GM11168 (cell line): ENCODE data around the gene LRP8.

Source experiments
- in situ Hi-C: fragments of 300-500 bp; cut with MboI; formaldehyde crosslinking; loops from one replicate; pipeline ENCODE4 v1.12.0; 2022; ENCODE audit warnings: low sequenced_read_pairs; ENCODE audit not compliant: unreplicated experiment

LRP8 gene

DNA sequence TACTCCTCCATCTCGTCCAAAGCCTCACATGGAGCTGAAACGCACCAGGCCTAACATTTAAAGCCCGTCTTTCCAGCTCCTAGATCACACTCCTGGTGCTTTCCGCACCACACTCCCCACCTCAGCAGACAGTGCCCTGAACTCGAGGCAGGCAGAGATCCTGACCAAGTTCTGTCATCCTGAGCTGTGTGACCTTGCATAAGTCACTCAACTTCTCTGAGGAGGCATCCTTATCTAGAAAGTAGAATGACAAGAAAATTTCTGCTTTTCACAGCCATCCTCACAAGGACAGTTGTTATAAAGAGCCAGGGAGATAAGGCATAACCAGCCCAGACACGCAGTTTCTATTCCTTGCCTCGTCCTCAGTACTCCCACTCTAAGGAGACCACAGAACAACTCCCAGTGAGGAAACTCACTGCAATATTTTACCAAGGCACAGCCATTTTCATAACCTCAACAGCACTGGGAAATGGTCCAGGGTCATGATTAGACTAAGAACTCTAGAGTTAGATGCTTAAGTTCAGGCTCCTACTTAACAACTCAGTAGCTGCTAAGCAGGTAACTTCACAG, 3.1 kb downstream of the LRP8 start:
- in situ Hi-C loops: no loop called here

GRCh38 chr1:53324321-53324720, 3.5 kb downstream of the LRP8 start:
- in situ Hi-C loops: no loop called here

DNA sequence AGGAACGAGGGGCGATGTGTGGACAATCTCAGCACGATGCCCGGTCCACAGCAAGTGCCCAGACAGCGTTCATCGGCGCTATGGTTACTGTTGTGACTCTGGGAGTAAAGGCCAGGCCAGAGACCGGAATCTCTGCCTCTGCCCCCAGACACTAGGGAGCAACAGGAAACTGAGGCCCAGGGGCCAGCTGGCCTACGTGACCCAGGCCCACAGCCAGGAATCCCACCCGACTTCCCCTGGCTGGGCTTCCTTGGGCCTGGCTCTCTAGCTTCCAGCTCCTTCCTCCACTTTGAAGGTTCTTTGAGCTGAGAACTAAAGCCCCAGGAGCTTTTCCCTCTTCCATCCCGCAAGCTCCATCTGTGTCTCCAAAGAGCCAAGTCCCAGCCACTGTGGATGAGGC, 4.6 kb downstream of the LRP8 start:
- in situ Hi-C loops: no loop called here

- in situ Hi-C loops: no loop called here
Measured at GRCh38 chr1:53321776-53322602, 5.9 kb downstream of the LRP8 start.

DNA sequence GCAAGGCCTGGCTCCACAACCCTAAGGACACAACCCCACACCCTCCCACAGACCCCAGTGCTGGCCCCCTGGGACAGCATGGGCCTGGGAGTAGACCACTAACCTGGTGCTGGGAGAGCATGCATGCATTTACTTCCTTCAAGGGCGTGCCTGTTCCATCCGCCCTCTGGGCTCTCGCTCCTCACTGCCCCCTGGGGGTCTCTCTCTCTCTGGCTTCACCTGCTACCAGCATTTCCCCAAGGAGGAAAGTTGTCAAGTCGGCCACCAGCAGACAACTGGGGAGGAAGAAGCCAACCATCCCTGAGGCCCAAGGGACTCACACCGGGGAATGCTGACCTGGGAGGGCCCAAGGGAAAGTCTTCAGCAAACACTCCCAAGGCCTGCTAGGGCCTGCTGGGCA, 6.5 kb downstream of the LRP8 start:
- in situ Hi-C loops: no loop called here

DNA sequence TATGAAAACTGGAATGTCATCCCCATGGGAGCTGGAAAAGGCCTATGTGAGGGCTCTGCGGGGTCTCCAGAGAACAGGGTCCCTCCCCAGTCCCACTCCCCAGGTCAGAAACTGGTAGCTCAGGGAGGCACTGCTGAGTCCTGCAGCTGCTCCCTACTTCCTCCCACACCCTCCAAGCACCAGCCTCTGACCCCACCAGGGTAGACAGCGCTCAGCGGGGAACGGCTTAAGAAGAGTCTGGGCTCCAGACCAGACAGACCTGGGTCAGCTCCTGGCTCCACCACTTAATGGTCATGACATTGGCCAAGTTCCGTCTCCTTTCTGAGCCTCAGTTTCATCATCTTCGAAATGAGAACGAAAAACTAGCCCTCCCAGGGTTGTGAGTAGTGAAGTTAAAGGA, 7.2 kb downstream of the LRP8 start:
- in situ Hi-C loops: no loop called here

GRCh38 chr1:53319296-53320101, 8.4 kb downstream of the LRP8 start:
- in situ Hi-C loops: no loop called here

DNA sequence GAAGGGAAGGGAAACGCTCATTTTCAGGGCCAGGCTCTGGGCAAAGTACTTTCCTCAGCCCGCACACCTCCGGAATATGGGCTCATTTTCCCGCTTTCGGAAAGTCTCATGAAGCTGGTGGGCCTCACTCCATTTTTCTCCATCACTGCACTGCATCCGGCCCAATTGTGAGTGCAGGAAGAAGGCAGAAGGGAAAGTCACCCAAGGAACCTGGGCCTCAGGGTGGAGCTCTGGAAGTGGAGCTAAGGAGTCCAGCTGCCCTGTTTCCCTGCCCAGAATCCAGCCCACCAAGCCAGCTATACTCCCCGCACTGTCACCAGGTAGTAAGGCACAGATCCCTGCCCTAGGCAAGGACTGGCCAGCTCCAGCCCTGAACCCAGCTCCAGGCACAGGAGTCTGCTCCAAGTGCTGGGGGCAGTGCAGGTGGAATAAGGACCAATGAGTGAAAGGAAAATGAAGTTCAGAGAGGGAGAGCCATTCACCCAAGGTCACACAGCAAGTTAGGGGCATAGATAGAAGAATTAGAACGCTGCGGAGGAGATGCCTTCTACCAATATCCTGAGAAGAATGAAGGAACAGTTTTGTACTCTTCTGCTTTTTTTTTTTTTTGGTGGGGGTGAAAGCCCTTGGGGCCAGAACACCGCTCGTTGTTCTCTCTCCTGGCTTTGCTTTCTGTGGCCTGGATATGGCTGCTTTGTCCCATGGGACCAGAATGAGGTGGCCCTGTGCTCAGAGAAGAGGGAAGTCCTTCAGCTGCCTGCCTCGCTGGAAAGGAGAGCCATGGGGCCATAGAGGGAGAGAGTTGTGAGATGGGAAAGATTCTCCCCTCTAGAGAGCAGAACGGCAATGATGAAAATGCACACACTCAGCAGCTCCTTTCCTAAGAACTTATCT, 10.0 kb downstream of the LRP8 start:
- in situ Hi-C loops: no loop called here

DNA sequence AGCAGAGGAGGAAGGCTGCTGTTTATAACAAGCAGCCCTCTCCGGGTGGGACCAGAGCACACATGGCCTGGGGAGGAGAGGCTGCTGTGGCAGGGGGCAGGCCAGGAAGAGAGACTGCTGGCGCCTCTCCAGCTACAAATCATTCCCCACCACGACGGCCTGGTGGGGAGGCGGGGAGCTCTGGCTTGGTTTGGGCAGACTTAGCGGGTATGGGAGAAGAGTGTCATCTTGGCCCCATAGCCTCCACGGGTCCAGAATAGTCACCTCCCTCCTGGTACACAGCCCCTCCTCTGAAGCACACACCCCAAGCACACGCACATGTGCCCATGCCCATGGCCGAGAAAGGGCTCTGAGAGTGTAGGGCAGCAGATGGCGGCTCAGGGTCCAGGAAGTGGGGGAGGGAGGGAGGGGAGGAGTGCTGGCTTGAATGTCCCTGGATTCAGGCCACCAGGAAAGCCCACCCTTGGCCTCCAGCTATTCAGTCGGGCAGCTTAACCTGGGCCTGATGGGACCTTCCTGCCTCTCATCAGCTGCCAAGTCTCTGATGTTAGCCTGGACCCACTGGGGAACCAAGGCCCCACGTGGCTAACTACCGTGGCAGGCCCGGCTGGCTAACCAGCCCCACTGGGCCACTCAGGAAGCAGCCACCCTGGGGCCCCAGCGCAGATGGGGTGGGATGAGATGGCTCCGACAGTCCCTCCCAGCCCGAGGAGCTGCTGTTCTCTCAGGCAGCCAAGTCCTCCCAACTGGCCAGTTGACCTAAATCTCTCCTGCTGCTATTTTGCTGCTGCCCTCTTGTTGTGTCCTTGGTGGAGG, 10.9 kb downstream of the LRP8 start:
- in situ Hi-C loops: no loop called here

- in situ Hi-C loops: no loop called here
Measured at GRCh38 chr1:53316424-53316765, 11.5 kb downstream of the LRP8 start.

DNA sequence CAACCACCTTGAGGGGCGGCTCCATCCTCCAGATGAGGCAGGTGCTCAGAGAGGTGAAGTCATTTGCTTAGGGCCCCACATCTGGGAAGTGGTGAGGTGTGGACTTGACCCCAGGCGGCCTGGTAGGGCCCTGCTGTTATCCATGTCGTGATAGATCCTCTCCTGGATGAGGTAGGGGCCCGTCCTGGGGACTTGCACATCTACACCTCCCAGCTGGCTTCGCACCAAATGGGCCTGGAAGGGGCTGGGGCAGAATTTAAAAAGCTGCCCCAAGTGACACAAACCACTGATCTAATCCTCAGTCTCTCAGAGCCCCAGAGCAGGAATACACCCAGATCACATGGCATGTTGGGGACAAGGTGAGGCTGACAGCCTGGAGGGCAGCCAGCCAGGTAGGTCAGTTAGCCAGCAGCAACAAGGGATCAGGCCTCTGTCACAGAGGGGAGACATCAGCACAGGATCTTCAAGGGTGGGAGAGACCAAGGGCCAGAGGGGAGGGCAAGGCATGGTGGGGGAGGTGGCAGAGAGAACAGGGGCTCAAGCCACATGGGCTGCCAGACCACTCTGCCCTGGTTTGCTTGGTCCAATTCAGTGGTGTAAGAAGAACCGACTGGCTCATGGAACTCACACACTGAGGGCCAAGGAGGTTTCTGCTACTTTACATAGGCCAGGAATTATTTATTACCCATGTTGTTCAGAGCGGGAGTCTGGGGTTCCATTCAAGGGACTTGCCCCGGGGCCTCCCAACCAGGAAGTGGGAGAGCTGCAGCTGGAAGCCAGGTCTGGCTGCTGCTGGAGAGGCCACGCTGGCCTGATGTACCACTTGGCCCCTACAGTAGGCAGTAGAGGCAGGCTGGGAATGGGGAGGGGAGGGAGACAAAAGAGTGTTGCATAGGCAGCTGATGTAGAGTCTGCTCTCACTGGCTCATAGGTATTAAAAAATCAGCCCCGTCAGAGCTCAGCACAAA, 12.1 kb downstream of the LRP8 start:
- in situ Hi-C loops: no loop called here

DNA sequence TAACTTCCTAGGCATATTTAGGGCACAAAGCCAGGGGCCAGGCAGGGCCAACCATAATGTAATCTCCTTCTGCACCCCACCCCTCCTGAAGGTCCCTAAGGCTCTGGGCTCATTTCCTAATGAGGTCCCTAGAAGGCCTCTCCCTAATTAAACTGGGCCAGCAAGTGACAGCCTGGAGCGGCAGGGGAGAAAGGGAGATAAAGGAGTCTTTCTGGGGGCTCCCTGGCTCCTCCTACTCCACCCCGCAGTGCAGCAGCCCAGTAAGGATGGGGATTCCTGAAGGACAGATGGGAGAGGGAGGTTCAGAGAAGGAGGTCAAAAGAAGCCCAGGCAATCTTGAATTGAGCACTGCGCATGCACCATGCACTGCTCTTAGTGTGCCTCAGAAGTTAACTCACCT, 12.8 kb downstream of the LRP8 start:
- in situ Hi-C loops: no loop called here

- in situ Hi-C loops: no loop called here
Measured at GRCh38 chr1:53314606-53315005, 13.3 kb downstream of the LRP8 start.

- in situ Hi-C loops: no loop called here
Measured at GRCh38 chr1:53314096-53314495, 13.8 kb downstream of the LRP8 start.

DNA sequence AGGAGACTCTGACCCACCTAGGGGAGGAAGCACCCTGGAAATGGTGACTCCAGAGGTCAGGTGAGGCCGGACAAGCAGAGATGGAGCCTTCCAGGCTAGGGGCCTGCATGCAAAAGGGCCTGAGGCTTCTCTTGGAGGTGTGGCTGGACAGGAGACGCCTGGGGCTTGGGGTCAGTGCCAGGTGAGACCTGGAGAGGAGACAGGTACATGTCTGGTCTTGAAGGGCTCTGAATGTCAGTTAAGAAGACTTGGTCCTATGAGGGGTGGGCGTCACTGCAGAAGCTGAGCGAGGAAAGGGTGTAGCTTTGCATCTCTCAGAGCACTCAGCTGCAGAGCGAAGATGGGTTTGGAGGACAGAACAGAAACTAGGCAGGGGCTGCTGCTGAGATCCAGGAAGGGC, 14.3 kb downstream of the LRP8 start:
- in situ Hi-C loops: no loop called here

DNA sequence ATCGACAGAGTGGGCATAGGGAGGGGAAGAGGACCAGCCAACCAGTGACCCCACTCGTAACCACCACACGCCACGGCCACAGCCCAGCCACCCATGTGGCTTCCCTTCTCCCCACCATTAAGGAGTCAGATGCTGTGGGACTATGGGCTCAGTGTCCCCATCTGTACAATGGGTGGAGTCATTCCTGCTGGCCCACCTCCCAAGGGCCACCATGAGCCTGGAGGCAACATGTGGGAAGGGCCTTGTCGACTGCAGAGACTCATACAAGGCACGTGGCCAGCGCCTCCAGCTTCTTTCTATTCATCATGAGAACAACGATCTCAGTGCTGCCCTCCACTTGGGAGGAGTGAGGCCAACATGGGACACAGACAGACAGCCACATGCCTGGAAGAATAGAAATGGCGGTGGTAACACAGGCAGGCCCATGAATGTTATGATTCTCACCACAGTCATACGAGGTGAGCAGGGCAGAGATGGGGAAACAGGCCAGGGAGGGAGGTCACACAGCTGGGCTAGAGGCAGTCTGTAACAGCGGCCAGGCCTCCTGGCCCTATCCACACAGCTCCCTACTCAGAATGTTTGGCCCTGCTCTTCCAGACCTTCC, 16.1 kb downstream of the LRP8 start:
- in situ Hi-C loops: no loop called here

DNA sequence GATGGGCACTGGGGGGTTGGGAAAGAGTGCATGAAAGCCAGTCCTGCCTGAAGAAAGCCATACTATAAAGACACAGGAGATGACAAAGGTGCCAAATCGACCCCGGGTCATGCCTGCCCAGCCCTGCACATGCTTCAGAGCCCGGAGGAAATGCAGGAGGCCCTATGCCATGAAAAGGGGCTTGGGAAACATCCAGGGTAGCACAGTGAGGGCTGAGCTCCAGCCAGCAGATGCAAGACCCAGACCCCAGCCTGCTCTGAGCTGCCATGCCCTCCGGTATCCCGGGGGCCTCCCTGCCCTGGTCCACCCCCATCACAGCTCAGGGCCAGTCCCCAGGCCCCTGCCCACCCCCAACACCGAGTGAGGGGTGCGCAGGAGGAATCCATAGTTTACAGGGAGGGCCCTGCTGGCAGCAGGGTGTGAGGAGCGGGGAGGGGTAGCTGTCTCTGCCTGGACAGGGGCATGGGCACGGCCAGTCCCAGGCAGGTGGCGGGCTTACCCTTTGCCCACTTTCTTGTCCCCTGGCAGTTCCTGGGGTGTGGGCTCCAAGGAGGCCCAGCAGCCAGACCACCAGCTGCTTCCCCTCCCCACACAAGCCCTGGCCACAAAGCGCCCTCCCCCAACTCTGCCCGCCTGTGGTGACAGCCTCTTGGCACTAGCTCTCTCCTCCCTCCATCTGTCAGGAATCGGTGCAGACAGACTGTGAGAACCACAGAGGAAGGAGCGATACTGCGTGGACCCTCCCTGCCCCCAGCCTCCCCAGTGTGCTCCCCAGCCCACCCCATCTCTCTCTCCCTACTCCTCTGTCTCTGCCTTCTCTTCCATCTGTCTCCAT, 16.8 kb downstream of the LRP8 start:
- in situ Hi-C loops: no loop called here
